CD4-positive, alpha-beta T cell treated with Interleukin-6 for 4 hours (primary cell): ENCODE data around the gene TCF12.
A peak's percentile ranks its signal among the peaks of the same experiment; 100 is the strongest.
"Not testable (repeated sequence)": the region's sequence is repeated elsewhere in the genome, so short reads cannot be mapped to it uniquely, and the experiment has no call there.

ENCODE experiments used
- DNase-seq: peaks from one replicate; pipeline ENCODE4 v3.0.0-alpha.2; 2020; ENCODE audit warnings: mixed read lengths

Gene TCF12

DNA sequence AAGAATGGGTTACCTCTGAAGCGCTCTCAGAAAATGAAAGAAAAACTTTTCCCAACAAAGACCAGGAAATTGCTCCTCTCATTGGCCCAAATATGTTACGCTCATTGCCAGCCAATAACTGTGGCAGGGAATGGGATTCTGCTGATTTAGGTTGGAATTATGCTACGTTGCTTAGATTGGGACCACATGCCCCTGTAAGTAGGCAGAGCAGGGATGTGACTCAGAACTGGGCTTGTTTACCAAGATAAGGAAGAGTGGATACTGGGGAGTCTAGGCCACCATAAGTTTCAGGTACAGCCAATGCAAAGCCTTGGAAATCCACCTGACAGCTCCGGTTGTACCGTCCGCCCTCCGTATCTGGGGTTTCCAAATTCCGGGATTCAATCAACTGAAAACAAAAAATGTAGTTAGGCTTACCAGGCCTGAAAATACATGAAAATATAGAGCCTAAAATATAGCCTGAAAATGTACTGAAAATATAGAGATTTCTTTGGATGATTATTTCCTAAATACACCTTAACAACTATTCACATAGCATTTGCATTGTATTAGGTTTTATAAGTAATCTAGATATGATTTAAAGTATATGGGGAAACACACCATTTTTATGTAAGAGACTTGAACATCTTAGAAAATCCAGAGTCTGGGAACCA lies 1.5 kb upstream of the TCF12 start:
- no peak for DNase-seq

DNA sequence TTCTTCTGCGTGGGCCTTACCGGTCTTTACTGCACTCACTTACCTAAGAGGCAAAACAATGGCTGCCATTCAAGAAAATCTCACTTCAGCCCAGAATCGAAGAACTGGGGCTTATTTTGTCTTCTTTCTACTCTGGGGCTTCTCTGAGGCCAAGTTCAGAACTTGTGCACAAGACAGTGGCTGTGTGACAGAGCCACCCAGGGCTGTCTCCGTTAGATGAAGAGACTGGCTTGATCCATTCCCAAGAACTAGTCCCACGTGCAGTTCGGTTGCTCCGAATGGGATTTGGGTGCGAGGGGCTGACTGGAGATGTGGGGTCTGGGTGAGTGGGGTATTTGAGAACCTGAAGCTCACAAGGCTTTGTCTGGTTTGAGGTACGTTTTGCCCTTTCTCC lies 795 bp upstream of the TCF12 start:
- no peak for DNase-seq

DNA sequence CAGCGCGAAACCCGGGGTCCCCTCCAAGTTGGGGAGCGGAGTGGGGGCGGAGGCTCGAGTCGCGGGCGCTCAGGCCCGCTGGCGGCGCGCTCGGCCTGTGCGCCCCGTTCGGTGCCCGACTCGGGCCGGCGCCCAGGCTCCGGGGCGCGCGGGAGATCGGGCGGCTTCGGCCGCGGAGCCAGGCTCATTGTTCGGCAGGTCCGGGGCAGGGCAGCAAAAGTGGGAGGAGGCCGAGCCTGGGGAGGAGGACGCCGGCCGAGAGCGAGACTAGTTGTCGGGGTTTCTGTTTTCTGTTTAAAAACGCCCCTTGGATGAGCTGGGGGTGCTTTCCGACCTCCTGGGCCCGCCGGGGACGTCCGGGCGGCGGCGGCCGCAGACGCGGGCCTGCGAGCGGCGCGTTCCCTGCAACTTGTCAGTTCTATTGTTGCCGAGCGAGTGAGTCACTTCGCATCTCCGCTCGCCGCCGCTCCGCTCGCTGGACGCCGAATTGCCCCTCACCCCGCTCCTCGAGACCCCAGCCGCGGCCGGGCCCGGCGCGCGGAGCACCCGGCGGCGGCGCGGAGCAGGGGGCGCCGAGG lies 676 bp downstream of the TCF12 start:
- DNase-seq = peak; percentile 65

DNA sequence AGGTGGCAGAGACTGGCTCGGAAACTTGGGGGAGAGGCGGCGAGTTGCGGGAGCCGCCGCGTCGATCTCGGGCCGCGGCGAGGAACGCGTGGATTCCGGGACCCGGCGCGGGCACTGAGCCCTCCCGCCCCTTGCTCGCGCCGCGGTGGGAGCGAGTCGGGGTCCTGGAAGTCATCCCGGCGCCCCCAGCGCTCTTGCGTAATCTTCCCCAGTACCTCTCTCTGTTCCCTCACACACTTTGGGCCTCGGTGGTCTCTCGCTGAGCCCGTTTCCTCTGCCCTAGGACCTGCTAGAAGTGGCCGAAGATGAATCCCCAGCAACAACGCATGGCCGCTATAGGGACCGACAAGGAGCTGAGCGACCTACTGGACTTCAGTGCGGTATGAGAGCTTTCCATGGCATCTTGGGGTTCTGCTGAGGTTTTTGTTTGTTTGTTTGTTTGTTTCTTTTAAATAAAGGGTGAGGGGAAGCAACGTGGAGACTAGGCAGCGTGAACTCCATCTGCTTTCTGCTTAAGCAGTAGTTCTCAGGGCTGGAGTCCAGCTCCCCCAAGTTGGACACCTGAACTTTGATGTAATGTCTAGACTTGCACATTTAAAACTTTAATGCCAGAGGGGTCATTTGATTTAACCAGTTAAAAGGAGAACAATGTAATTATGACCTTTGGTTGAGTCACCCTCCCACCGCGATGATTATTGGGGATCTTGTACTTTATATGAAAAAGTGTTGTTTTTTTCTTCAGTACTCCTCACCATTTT lies 1.3 kb downstream of the TCF12 start:
- DNase-seq = peak; percentile 4

DNA sequence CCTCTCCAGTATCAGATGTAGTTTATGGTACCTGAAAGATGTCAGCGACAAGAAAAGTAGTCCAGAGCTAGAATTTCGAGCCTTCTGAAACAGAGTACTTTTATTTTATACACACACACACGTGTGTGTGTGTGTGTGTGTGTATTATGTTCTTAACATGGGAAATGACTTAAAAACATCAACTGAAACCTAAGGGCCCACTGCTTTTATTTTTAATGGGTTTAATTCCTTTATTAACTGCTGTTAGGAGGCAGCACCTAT lies 1.9 kb downstream of the TCF12 start:
- DNase-seq = no peak

DNA sequence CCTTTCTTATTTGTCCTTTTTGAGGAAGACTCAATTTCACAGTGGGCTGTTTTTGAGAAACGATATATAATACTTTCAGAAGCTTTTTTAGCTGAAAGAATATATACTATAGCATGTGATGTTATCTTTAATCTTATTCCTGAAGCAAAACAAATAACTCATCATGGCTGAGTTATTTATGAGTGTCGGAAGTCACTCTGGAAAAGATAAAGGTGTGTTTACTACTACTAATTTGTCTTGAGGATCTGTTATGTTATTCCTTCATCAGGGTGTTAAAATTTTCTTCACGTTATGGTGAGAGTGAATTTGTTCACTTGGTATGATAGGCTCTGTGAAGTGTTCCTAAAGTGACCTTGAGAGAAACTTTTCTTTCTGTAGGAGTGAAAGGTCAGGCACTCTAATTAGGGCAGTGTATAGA lies 4.7 kb downstream of the TCF12 start:
- no peak for DNase-seq

DNA sequence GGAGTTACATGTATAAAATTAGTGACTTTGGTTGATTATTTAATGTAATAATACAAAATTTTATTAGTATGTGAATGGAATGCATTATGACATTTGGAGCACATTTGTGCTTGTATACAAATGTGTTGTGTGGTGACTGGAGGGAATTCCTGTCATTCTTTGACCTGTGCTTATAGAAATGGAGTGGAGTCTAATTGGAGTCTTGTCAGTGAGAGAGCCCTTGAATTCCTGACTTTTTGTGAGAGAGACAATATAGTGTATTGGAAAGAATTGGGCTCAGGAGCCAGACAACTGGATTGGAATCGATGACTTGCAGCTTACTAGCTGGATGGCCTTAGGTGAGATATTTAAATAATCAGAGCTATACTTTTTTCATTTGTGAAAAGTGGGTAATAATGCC lies 9.4 kb downstream of the TCF12 start:
- DNase-seq = no peak

DNA sequence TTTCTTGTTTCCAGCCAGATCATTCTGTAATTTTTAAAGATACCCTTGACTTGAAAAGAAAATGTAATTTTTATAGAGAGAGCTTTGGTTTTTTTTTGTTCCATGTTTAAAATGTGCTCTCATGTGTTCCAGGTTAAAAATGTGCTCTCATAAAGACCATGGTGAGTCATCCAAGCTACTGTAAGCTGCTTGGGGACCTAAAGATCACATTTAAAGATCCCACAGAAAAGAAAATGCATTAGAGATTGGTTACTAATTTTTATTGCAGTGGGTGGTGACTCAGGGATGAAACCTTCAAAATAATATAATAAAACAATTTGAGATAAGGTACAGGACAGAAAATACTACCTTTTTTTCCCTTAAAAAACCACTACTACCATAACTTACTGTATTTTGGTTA lies 11.0 kb downstream of the TCF12 start:
- DNase-seq = no peak

DNA sequence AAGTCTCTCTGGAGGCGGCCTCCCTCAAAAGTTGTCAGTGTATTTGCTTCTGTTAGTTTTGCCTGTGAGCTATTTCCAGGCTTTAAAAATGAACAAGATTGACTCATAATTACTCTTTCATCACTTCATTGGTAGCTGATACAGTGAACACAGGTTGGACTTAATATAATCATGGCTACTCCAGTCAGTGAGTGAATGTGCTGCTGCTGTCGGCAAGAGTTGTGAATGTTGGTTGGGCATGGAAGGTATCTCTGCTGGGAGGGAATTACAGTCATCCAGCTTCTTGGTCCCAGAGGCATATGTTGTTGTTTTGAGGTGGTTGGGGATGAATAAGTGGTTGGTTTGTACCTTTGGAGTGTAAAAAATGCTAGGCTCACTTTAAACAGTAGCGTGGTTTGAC lies 11.5 kb downstream of the TCF12 start:
- DNase-seq = no peak

DNA sequence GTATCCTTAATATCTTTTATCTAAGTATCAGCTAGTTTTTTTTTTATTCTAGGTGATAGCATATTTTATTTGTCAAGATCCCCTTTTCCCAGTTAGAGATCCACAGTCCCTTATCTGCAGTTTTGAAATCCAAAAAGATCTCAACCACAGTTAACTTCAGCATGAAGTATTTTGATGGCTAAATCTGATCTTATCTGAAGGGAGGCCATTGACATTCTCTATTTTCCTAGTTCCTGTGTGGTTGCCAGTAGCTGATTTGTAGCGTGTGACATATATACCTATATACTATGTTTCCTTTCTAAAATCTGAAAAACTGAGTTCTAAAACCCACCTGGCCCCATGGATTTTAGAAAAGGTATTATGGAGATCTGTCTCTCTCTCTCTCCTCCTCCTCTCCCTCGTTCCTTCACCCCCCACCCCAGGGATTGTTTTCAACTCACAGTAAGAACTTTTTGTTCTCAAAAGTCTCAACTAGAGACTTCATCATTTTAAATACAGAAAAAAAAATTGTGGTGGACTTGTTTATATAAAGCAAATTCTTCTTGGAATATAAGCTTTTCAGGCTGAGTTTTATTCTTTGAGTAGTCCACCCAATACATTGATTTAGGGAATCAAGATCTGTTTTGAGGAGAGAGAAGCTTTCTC lies 12.3 kb downstream of the TCF12 start:
- no peak for DNase-seq

DNA sequence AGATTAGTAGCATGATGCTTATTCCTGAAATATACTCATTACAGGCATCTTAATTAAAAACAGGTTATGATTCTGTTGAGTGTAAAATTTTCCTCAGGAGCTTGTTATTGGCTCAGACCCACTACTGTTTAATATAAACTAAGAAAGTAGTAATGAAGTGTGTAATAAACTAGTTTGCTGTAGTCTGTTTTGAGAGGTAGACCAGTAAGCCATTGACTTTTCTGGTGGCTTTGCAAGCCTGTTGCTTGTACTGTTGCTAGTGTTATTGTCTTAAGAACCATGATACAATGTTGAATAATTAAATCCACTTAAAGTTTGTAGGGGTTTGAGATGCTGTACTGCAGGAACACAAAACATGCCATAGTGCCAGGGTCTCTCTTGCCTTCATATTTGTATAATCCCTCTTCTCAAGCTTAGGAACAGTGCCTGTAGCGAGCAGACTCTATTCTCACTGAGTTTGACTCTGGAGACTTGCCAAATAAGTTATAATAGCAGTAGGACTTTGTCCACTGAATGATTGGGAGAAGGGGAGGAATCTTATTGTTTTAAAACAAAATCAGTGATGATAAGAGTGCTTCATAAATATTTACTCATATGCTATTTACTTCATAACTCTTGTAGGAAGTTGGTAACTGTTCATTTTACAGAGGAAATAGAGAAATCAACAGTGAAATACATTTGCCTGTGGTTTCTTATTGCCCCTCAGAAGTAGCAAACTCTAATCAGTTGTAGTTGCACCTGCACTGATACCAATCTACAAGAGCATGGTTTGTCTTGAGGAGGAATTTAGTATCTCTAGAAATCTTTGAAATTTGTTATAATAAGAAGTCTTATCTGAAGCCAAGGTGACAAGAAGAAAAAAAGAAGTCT lies 13.4 kb downstream of the TCF12 start:
- DNase-seq = no peak

DNA sequence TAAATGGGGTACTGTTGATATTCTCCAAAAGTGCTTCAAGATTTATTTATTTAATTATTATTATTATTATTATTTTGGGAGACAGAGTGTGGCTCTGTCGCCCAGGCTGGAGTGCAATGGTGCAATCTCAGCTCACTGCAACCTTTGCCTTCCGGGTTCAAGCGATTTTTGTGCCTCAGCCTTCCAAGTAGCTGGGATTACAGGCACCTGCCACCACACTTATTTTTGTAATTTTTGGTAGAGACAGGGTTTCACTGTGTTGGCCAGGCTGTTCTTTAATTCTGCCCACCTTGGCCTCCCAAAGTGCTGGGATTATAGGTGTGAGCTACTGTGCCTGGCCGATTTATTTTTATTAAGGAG lies 14.0 kb downstream of the TCF12 start:
- not testable (repeated sequence) for DNase-seq

DNA sequence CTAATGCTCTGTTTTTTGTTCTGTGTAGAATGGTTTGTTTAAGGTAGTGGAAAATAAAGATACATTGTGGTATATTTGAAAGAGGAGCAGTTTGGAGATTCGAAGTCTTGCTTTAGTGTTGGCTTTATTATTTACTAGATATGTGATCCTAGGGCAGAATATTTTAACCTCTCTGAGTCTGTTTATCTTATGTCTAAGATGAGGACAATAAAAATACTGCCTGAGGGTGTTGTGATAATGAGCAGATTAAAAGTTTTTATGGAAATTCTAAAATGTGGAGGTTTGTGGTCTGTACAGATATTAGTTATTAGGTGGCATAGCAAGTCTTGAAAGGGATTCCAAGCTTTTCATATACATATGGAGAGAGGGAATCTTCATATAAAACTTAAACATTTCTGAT lies 15.0 kb downstream of the TCF12 start:
- DNase-seq = no peak

DNA sequence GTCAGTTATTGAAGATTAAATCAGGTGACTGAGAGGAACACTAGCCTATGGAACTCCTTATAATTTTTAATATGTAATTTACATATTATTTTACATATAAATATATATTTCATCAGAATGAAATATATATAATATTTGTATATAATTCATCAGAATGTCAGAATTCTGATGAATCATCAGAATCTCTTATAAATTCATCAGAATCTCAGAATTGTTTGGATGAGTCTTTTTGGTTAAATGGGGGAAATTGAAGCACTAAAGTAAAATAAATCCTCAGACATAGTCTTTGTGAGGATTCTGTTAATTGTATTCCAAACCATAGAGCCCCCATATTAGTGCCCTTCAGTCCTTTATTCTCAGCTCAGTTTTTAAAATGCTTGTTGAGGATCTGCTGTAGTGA lies 15.4 kb downstream of the TCF12 start:
- no peak for DNase-seq

DNA sequence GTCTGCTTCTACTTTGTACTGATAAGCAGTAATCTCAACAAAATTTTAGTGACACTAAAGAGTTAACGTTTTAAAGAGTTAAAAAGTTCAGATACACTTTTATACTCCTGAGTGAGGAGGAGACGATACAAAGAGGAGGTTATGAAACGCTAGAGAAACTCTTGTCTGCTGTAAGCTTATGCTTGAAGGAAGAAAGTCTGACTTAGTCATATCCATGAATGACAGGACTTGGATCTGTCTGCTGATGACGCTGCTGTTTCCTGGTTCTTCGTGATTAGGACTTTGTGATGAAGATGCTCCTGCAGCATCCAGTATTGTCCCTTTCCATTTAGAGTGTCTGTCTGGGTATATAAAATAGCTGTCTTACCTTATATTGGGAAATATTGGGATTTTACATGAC lies 15.8 kb downstream of the TCF12 start:
- DNase-seq = no peak

DNA sequence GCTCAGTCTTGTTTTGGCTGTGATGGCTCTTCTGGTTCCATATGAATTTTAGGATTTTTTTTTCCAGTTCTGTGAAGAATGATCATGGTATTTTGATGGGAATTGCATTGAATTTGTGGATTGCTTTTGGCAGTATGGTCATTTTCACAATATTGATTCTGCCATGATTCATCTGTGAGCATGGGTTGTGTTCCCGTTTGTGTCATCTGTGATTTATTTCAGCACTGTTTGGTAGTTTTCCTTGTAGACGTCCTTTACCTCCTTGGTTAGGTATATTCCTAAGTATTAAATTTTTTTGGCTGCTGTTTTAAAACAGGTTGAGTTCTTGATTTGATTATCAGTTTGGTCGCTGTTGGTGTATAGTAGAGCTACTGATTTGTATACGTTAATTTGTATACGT lies 18.5 kb downstream of the TCF12 start:
- DNase-seq = no peak

DNA sequence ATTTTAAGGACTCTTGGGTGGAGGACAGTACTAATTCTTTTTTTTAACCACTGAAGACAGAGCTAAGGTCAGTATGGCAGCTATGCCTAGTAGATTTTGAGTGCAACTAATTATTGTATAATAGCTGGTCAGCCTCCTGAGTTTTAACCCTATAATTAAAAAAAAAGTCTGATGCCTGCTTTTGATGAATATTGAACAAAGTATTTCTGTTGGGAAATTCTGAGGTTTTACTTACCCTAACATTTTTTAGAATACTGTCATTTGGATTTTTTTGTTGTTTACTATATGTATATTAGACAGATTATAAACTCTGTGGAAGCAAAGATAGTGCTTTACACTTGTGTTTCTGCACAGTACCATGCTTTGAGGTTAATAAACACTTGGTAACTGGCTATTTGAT lies 20.8 kb downstream of the TCF12 start:
- DNase-seq = no peak

DNA sequence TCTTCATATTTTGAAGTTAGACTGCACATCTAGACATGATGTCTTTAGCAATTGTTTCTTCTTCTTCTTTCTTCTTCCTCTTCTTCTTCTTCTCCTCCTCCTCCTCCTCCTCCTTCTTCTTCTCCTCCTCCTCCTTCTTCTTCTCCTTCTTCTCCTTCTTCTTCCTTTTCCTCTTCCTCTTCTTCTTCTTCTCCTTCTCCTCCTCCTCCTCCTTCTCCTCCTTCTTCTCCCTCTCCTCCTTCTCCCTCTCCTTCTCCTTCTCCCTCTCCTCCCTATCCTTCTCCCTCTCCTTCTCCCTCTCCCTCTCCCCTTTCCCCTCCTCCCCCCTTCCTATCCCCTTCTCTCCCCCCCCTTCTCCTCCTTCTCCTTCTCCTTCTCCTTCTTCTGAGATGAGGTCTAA lies 21.9 kb downstream of the TCF12 start:
- no peak for DNase-seq

DNA sequence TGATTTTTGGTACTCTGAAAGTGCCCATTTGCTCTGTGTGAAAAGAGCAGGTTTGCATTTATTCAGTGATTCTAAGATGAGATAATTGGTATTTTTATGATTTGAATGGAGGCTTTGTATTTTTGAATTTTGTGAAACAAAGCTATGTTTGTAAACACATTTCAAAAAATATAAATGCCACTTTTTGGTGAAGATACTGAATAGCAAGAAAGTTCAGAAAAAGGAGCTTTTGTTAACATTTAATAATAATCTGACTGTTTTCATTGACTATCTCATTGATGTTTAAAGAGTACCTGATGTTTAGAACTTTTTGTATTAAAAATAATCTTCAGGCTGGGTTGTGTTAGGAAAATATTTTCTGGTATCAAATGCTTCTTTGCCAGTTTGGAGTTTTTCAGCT lies 23.7 kb downstream of the TCF12 start:
- DNase-seq = no peak

DNA sequence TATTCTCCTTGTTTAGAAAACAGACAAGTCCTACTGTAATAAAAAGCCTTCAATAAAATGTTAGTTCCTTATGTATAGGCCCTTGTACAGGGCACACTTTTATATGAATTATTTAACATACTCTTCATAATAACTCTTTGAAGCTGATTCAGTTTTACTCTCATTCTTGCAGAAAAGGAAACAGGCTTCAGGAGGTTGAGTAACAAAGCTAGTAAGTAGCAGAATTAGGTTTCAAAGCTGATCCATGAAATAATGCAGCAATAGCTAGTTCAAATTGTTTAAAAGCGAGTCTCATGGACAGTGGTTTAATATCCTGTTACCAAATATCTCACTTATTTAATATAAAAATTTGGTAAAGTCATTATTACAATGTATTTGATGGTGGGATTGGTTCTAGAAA lies 25.0 kb downstream of the TCF12 start:
- no peak for DNase-seq

DNA sequence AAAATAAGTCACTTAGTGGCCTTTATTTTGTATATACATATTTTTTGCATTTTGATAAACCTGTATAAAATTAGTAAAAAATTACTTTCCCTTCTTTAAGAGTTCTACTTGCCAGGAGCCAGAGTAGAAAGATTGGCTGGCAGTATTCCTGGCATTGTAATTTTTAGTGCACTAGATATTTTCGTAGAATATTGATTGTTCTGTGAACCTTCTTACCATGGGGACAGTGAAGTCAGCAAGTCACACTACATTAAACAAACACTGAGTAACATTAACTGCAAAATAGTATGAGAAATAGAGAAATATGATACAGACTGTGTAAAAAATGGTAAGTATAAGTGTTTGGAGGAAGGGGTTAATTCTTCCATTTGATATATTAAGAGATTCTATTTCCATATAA lies 26.0 kb downstream of the TCF12 start:
- no peak for DNase-seq

DNA sequence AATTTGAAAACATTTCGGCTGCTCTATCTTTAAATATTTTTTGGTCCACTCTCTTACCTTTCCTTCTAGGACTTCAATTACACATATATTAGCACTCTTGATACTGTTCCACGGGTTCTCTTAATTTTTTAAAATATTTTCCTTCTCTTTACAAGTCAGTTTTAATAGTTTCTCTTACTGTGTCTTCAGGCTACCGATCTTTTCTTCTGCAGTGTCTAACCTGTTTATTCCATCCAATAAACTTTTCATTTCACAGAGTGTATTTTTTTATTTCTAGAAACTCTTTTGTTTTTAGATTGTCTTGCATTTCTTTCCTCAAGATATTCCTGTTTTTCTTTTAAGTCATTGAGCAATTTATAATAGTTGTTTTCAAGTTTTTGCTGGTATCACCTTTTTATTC lies 27.7 kb downstream of the TCF12 start:
- DNase-seq = no peak

DNA sequence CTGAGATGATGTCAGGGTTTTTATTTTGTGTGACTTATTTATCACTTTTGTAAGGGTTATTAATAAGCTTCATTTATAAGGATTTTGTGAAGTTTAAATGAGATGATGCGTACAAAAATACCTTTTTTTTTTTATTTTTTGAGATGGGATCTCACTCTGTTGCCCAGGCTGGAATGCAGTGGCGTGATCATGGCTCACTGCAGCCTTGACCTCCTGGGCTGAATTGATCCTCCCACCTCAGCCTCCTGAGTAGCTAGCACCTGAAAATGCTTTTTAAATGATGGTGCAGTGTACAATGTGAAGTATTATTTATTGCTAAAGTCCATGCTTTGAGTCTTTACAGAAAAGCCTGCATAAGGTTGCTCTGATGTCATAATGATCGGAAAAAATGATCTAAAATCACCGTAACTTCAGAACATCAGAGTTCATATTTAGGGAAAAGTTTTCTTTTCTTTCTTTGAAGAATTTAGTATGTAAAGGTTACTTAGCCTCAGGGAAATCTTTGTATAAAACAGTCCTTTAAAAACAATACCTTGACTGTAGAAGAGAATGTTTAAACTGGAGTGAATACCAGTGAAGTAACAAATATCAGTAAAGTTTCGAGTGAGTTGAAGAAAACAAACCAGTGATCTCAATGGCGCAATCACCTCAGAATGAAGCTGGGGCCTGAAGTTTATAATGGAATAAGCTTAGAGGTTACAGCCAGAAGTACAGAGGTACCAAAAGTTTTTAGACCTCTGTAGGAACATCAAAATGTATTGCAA lies 29.7 kb downstream of the TCF12 start:
- no peak for DNase-seq
